IMR-90 (cell line): ENCODE measurements around the gene NR1H4. TPM values are rescaled to one million over a fixed set of nuclear protein-coding genes. Genes with fewer than 3 reads are reported as not detected.

Source experiments
- ATAC-seq: fragments of 200-7000 bp; cut with Tn5 transposase; 2 replicates; pipeline ENCODE4 v1.9.1; 2020; ENCODE audit warnings: low read depth, mild to moderate bottlenecking, moderate library complexity
- BruUV-seq: library from RNA; stranded (reverse); fragments of 400-500 nt; replicated peaks from 2 replicates; lab custom pipeline; 2021; lab: Mats Ljungman, UMichigan
- CTCF ChIA-PET: fragments of 300-600 bp; formaldehyde crosslinking; extraction: SDS; loops from one replicate; lab custom pipeline; 2021; ENCODE audit warnings: antibody characterized with exemption; lab: Yijun Ruan, JAX
- POLR2A ChIA-PET: fragments of 300-600 bp; sonication (Branson Sonifier 250); formaldehyde crosslinking; loops from one replicate; lab custom pipeline; 2022; ENCODE audit warnings: antibody characterized with exemption; ENCODE audit not compliant: unreplicated experiment; lab: Charles Lee
- DNase-seq: peaks from one replicate; pipeline ENCODE4 v3.0.0; 2013
- H2AFZ ChIP-seq: replicated peaks from 2 replicates; pipeline ENCODE3; 2013; ENCODE audit warnings: low read length, mild to moderate bottlenecking; ENCODE audit not compliant: poor library complexity
- H2AK5ac ChIP-seq: 2 replicates; pipeline ENCODE4 v1.6.1; 2013; ENCODE audit warnings: low read depth, low read length, inconsistent platforms
- H2AK9ac ChIP-seq: replicated peaks from 2 replicates; pipeline ENCODE3; 2013; ENCODE audit warnings: mild to moderate bottlenecking, low read depth, low read length, moderate library complexity; ENCODE audit not compliant: poor library complexity
- H2BK120ac ChIP-seq: 2 replicates; pipeline ENCODE4 v1.6.1; 2013; ENCODE audit warnings: low read depth, low read length, inconsistent platforms
- H2BK15ac ChIP-seq: 3 replicates; pipeline ENCODE4 v1.6.1; 2013; ENCODE audit warnings: low read depth, low read length, inconsistent platforms
- H2BK20ac ChIP-seq: 2 replicates; pipeline ENCODE4 v1.6.1; 2013; ENCODE audit warnings: low read depth, mild to moderate bottlenecking, inconsistent platforms, low read length, moderate library complexity
- H2BK5ac ChIP-seq: 2 replicates; pipeline ENCODE4 v1.6.1; 2013; ENCODE audit warnings: mild to moderate bottlenecking, low read depth, low read length, inconsistent platforms; ENCODE audit not compliant: poor library complexity, severe bottlenecking
- H3K14ac ChIP-seq: replicated peaks from 2 replicates; pipeline ENCODE4 v1.6.1; 2013; ENCODE audit warnings: low read depth, low read length, inconsistent platforms
- H3K18ac ChIP-seq: 2 replicates; pipeline ENCODE4 v1.6.1; 2013; ENCODE audit warnings: low read depth, low read length, control low read depth
- H3K23ac ChIP-seq: 2 replicates; pipeline ENCODE4 v1.6.1; 2013; ENCODE audit warnings: low read depth, low read length, inconsistent platforms
- H3K27ac ChIP-seq: 2 replicates; pipeline ENCODE4 v1.5.1; 2013; ENCODE audit warnings: mild to moderate bottlenecking, control low read depth, low read length; ENCODE audit not compliant: insufficient read depth
- H3K27me3 ChIP-seq: 2 replicates; pipeline ENCODE4 v1.6.1; 2013; ENCODE audit warnings: low read length; ENCODE audit not compliant: control insufficient read depth, insufficient read depth
- H3K36me3 ChIP-seq: 2 replicates; pipeline ENCODE4 v1.6.1; 2013; ENCODE audit warnings: low read length, mixed read lengths; ENCODE audit not compliant: control insufficient read depth, insufficient read depth
- H3K4ac ChIP-seq: 2 replicates; pipeline ENCODE4 v1.6.1; 2013; ENCODE audit warnings: low read depth, low read length, inconsistent platforms
- H3K4me1 ChIP-seq: 2 replicates; pipeline ENCODE4 v1.6.1; 2013; ENCODE audit warnings: low read length, mixed read lengths; ENCODE audit not compliant: control insufficient read depth, insufficient read depth
- H3K4me2 ChIP-seq: 2 replicates; pipeline ENCODE4 v1.6.1; 2013; ENCODE audit warnings: low read depth, mild to moderate bottlenecking, control low read depth, low read length, moderate library complexity
- H3K4me3 ChIP-seq: 2 replicates; pipeline ENCODE4 v1.5.1; 2013; ENCODE audit warnings: low read depth, mild to moderate bottlenecking, control low read depth, low read length, moderate library complexity; ENCODE audit not compliant: insufficient read depth
- H3K56ac ChIP-seq: 2 replicates; pipeline ENCODE4 v1.6.1; 2013; ENCODE audit warnings: low read length, inconsistent platforms; ENCODE audit not compliant: insufficient read depth; ENCODE audit errors: extremely low read depth
- H3K79me1 ChIP-seq, 2 experiments: 2 replicates each; pipeline ENCODE4 v1.6.1; 2013; ENCODE audit warnings: low read length in 2 of 2, inconsistent platforms in 1 of 2, low read depth in 1 of 2
- H3K9ac ChIP-seq: 2 replicates; pipeline ENCODE4 v1.6.1; 2013; ENCODE audit warnings: low read depth, low read length, control low read depth
- H3K9me1 ChIP-seq: 2 replicates; pipeline ENCODE4 v1.6.1; 2013; ENCODE audit warnings: low read length, inconsistent platforms; ENCODE audit not compliant: insufficient read depth
- H3K9me3 ChIP-seq: 2 replicates; pipeline ENCODE4 v1.6.1; 2013; ENCODE audit warnings: low read length; ENCODE audit not compliant: control insufficient read depth, insufficient read depth
- H4K20me1 ChIP-seq: 2 replicates; pipeline ENCODE4 v1.6.1; 2013; ENCODE audit warnings: low read length, inconsistent platforms; ENCODE audit not compliant: insufficient read depth
- H4K5ac ChIP-seq: 2 replicates; pipeline ENCODE4 v1.6.1; 2013; ENCODE audit warnings: mild to moderate bottlenecking, low read depth, low read length, control low read depth
- H4K8ac ChIP-seq, 2 experiments: 2 replicates each; pipeline ENCODE4 v1.6.1; 2013; ENCODE audit warnings: low read depth in 2 of 2, low read length in 2 of 2, control low read depth in 1 of 2, inconsistent platforms in 1 of 2
- H4K91ac ChIP-seq: 2 replicates; pipeline ENCODE4 v1.6.1; 2013; ENCODE audit warnings: low read depth, low read length, inconsistent platforms; ENCODE audit not compliant: insufficient read depth
- BHLHE40 ChIP-seq: fragments of 150-350 bp; IDR thresholded peaks from 2 replicates; pipeline ENCODE4 v1.6.1; 2016; ENCODE audit warnings: mild to moderate bottlenecking, low read depth, low read length
- CEBPB ChIP-seq: IDR thresholded peaks from 2 replicates; pipeline ENCODE4 v1.6.1; 2012; ENCODE audit warnings: low read depth, low read length, improper control_type of control experiment
- CHD1 ChIP-seq: IDR thresholded peaks from 2 replicates; pipeline ENCODE4 v1.6.1; 2012; ENCODE audit warnings: low read depth, low read length, improper control_type of control experiment
- CTCF ChIP-seq: conservative IDR thresholded peaks from 2 replicates; pipeline ENCODE4 v1.5.1; 2012; ENCODE audit warnings: mild to moderate bottlenecking, low read depth, low read length, improper control_type of control experiment
- ELK1 ChIP-seq: fragments of 150-350 bp; IDR thresholded peaks from 2 replicates; pipeline ENCODE4 v1.6.1; 2016; ENCODE audit warnings: low read depth, mild to moderate bottlenecking, low read length, moderate library complexity, borderline replicate concordance
- FOS ChIP-seq: fragments of 150-350 bp; IDR thresholded peaks from 2 replicates; pipeline ENCODE4 v1.6.1; 2016; ENCODE audit warnings: low read depth, low read length
- MAFK ChIP-seq: IDR thresholded peaks from 2 replicates; pipeline ENCODE4 v1.6.1; 2012; ENCODE audit warnings: low read depth, low read length, improper control_type of control experiment
- MAZ ChIP-seq: IDR thresholded peaks from 2 replicates; pipeline ENCODE4 v1.6.1; 2012; ENCODE audit warnings: low read depth, mild to moderate bottlenecking, low read length, improper control_type of control experiment, moderate library complexity, borderline replicate concordance
- MXI1 ChIP-seq: IDR thresholded peaks from 2 replicates; pipeline ENCODE4 v1.6.1; 2012; ENCODE audit warnings: low read depth, mild to moderate bottlenecking, low read length, moderate library complexity, borderline replicate concordance
- NFE2L2 ChIP-seq: fragments of 150-350 bp; IDR thresholded peaks from 2 replicates; pipeline ENCODE4 v1.6.1; 2016; ENCODE audit warnings: low read depth, mild to moderate bottlenecking, low read length
- POLR2A ChIP-seq: IDR thresholded peaks from 2 replicates; pipeline ENCODE4 v1.6.1; 2012; ENCODE audit warnings: mild to moderate bottlenecking, low read depth, low read length
- RAD21 ChIP-seq: IDR thresholded peaks from 2 replicates; pipeline ENCODE4 v1.6.1; 2012; ENCODE audit warnings: low read length, improper control_type of control experiment
- RCOR1 ChIP-seq: IDR thresholded peaks from 2 replicates; pipeline ENCODE4 v1.6.1; 2012; ENCODE audit warnings: mild to moderate bottlenecking, low read length, improper control_type of control experiment; ENCODE audit not compliant: insufficient replicate concordance
- RFX5 ChIP-seq: IDR thresholded peaks from 2 replicates; pipeline ENCODE4 v1.8.0; 2012; ENCODE audit warnings: low read depth, mild to moderate bottlenecking, low read length, moderate library complexity
- SMC3 ChIP-seq: fragments of 150-350 bp; IDR thresholded peaks from 2 replicates; pipeline ENCODE4 v1.6.1; 2016; ENCODE audit warnings: low read depth, mild to moderate bottlenecking, antibody characterized with exemption, low read length, moderate library complexity
- USF2 ChIP-seq: fragments of 150-350 bp; IDR thresholded peaks from 2 replicates; pipeline ENCODE4 v1.6.1; 2017; ENCODE audit warnings: mild to moderate bottlenecking, antibody characterized with exemption, low read length, low read depth
- WGBS, 2 experiments: methylation state at CpG; one replicate each; pipeline versions ENCODE4 v1.1.5 to v1.1.7; 2013; ENCODE audit warnings: missing lambda C conversion rate in 2 of 2; ENCODE audit not compliant: insufficient read length in 1 of 2; ENCODE audit errors: extremely low coverage in 2 of 2; 5-methylcytosine and 5-hydroxymethylcytosine counted together
- dilution Hi-C: fragments of 300-500 bp; cut with HindIII; formaldehyde crosslinking; loops from one replicate; pipeline ENCODE4 v1.14.3; 2018; ENCODE audit warnings: low sequenced_read_pairs; ENCODE audit not compliant: unreplicated experiment
- in situ Hi-C: fragments of 300-500 bp; cut with MboI; formaldehyde crosslinking; loops from 3 replicates; pipeline ENCODE4 v1.14.3; 2019; ENCODE audit warnings: low sequenced_read_pairs, inconsistent platforms, mixed read lengths
- intact Hi-C: fragments of 100-400 bp; cut with micrococcal nuclease; formaldehyde crosslinking; loops from 2 replicates; pipeline ENCODE4 v1.10.0; 2022
- polyA plus RNA-seq, 3 experiments: library from polyadenylated mRNA; depleted of rRNA; stranded (reverse); fragments of >200 nt; gene quantifications; 2 replicates each; pipeline ENCODE4 v1.2.3, GENCODE V29; 2012; ENCODE audit warnings: low replicate concordance in 1 of 3
- total RNA-seq: library from RNA; depleted of rRNA; stranded (reverse); fragments of >200 nt; gene quantifications from 2 replicates; pipeline ENCODE4 v1.2.3, GENCODE V29; 2012

The NR1H4 gene
- total and polyA plus RNA-seq, 2 of the 4 experiments (the other 2 are of a cell fraction) = not detected

- ChIA-PET CTCF (no interaction called here), POLR2A (no interaction called here)
- Histone ChIP-seq H3K9me1 (no peaks in the 10 kb centered on the region), H3K4ac (no peak overlapping the region), H3K4me2 (no peak overlapping the region), H4K20me1 (no peaks in the 10 kb centered on the region), H4K8ac (no peak overlapping the region), H2AK9ac (no peak overlapping the region), H2AFZ (no peak overlapping the region), H2BK15ac (no peak overlapping the region), H3K23ac (no peak overlapping the region), H4K5ac (no peak overlapping the region), H3K27ac (no peak overlapping the region), H3K14ac (no peak overlapping the region), H3K79me1 (no peaks in the 10 kb centered on the region), H3K9ac (no peak overlapping the region), H2BK5ac (no peak overlapping the region), H3K4me1 (no peaks in the 10 kb centered on the region), H3K18ac (no peak overlapping the region), H3K27me3 (no peaks in the 10 kb centered on the region), H4K91ac (no peak overlapping the region), H3K36me3 (no peaks in the 10 kb centered on the region), H2BK20ac (no peak overlapping the region), H3K4me3 (no peak overlapping the region), H2BK120ac (no peak overlapping the region), H2AK5ac (no peak overlapping the region), H3K56ac (no peak overlapping the region), H3K9me3 (no peaks in the 10 kb centered on the region)
- in situ Hi-C loops (no loop called here), dilution Hi-C loops (no loop called here), intact Hi-C loops (no loop called here)
- DNase-seq = no peak
- no CpG with 5 or more reads among the region's 1 CpG for WGBS, 2 experiments
- ATAC-seq = no peak
- no peak for TF ChIP-seq RAD21
- no peak for TF ChIP-seq CTCF
- TF ChIP-seq MXI1 = no peak
- TF ChIP-seq SMC3 = no peak
- no peak for TF ChIP-seq MAZ
- no peak for TF ChIP-seq POLR2A
- TF ChIP-seq USF2 = no peak
- no peak for TF ChIP-seq CHD1
- no peak for TF ChIP-seq MAFK
- no peak for TF ChIP-seq NFE2L2
- TF ChIP-seq RFX5 = no peak
- TF ChIP-seq ELK1 = no peak
- TF ChIP-seq CEBPB = no peak
- TF ChIP-seq RCOR1 = no peak
- no peak for TF ChIP-seq BHLHE40
- TF ChIP-seq FOS = no peak
- BruUV-seq = no TSS peak
These were observed 31.1 kb downstream of the NR1H4 start for GRCh38 chr12:100504804-100505203.
